ENCODE measurements around the gene TNFRSF6B.
"Not testable (repeated sequence)": the region's sequence is repeated elsewhere in the genome, so short reads cannot be mapped to it uniquely, and the experiment has no call there.

TNFRSF6B gene, protein sequence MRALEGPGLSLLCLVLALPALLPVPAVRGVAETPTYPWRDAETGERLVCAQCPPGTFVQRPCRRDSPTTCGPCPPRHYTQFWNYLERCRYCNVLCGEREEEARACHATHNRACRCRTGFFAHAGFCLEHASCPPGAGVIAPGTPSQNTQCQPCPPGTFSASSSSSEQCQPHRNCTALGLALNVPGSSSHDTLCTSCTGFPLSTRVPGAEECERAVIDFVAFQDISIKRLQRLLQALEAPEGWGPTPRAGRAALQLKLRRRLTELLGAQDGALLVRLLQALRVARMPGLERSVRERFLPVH

GRCh38 chr20:63696628-63697356 lies at the start of gene TNFRSF6B:
TNFRSF6B (plus strand) TSS chr20:63696652; CDS start chr20:63696768, 116 bp downstream.
- no peak for DNase-seq (ENCODE audit: low read depth in 1 of 2, low spot score in 1 of 2)

DNA sequence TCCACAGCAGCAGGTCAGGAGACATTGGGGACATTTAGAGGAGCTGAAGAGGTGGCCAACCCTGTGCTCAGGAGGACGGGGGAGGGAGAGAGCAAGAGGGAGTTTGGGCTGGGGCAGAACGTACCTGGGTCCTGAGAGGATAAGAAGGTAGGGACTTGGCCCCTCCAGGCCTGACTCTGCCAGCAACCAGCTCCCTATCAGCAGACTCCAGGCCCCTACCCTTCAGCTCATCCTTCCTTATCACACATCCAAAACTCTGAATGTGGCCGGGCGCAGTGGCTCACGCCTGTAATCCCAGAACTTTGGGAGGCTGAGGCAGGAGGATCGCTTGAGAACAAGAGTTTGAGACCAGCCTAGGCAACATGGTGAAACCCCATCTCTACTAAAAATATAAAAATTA lies 48.3 kb upstream of the TNFRSF6B start:
- DNase-seq (ENCODE audit: low read depth in 1 of 2, low spot score in 1 of 2) = no peak

DNA sequence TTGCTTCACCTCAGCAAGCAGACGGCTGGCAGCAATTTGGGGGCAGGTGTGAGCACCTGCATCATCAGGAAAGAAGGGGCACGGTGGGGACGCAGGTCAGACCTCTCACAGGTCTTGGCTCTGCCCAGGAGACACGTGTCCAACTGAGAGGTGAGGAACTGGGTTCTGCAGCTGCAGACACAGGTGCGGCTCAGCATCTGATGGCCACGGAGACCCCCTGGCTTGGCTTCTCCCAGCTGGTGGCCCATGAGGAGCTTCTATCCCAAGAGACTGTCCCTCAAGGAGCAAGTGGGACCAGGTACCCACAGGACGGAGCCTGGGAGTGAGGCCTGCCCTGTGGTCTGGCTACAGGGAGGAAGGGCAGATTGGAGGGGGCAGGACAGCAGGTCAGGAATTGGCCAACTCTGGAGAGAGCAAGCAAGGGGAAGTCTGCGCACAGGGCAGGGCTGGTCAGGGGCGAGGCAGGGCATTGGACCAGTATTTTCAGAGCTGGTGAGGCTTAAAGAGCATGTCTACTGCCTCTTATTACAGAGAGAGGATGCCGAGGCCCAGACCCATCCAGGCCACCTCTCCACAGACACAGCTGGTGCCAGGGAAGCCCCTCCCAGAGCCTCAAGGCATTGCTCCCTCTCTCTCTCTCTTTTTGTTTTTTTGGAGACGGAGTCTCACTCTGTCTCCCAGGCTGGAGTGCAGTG lies 47.4 kb upstream of the TNFRSF6B start:
- no peak for DNase-seq (ENCODE audit: low read depth in 1 of 2, low spot score in 1 of 2)

DNA sequence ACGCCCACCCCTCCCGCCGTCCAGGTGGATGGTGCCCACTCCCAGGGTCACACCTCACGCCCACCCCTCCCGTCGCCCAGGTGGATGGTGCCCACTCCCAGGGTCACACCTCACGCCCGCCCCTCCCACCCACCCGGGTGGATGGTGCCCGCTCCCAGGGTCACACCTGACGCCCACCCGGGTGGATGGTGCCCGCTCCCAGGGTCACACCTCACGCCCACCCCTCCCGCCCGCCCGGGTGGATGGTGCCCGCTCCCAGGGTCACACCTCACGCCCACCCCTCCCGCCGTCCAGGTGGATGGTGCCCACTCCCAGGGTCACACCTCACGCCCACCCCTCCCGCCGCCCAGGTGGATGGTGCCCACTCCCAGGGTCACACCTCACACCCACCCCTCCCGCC lies 46.0 kb upstream of the TNFRSF6B start:
- not testable (repeated sequence) for DNase-seq (ENCODE audit: low read depth in 1 of 2, low spot score in 1 of 2)

DNA sequence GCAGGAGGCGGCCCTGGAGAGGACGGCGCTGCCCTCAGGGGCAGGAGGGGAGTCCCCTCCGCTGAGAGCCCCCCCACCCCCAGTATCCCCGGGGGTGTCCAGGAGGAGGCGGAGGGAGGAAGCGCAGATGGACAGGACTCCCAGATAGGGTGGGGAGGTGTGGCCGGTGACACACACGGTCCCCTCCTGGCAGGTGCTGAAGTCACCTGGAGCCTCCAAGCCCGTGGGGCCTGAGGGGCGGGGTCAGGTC lies 44.6 kb upstream of the TNFRSF6B start:
- no peak for DNase-seq (ENCODE audit: low read depth in 1 of 2, low spot score in 1 of 2)

DNA sequence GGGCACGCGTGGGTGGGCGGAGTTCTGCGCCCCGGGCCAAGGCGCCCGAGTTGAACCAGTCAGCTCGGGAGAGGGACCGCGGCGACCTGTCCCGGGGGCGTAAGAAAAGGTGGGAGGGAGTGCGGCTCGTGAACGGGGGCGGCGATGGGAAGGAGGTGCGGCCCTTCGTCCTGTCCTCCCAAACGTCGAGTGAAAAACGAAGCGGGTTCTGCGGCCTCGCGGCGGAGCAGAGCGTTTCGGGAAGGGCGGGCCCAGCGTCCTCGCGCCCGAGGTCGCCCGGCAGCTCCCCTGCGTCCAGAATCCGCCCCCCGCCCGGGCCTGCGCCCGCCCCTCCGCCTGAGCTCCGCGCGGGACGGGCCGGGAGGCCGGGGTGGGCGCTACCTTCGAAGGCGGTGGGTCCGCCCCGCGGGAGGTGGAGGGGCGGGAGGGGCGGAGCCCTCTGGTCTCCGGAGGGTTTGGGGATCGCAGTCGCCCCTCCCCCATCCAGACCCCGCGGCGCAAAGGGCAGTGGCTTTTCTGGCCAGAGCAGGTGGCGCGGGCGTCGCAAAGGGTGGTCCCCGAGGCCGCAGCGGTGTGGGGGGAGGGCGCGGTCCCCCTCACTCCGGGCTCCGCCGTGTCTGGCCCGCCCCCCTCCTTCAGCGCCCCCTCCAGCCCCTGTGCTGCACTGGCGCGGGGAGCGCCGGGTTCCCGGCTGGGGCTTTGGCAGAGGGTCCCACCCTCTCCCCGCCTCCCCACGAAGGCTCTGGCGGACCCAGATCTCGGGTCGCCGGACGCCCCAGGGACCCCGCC lies 44.1 kb upstream of the TNFRSF6B start:
- DNase-seq (ENCODE audit: low read depth in 1 of 2, low spot score in 1 of 2) = no peak

- DNase-seq (ENCODE audit: low read depth in 1 of 2, low spot score in 1 of 2) = peak; percentile 43 to 46
Measured at GRCh38 chr20:63653041-63653973, 43.1 kb upstream of the TNFRSF6B start, which contains the start of gene STMN3. STMN3 (minus strand) TSS chr20:63653424; CDS start chr20:63653345, 79 bp downstream.

DNA sequence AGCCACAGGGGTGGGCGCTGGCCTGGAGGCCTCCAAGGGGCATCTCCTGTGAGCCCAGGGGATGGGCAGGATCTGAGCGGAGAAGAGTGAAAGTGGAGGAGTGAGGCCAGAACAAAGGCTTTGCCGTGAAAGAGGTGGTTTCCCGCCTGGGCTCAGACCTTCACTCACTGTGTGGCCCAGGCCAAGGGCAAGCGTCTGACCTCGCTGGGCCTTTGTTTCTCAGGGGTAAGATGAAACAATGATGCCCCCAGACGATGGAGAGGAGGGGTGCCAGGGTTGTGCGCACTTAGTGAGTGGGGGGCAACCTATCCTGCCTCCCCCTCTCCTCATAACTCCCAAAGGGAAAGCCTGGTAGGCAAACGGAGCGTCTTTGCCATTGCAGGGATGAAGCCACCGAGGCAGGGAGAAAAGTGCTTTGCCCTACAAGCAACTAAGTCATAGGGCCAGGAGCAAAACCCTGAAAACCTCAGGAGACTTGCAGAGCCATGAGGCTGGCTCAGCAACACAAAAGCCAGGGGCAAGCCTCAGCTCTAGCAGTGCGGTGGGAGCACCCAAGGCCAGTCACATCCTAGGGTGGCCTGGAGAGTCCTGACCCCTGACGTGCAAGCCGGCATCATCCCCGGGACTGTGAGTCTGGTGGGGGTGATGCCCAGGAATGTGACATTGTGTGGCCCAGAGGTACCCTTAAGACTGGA lies 42.3 kb upstream of the TNFRSF6B start:
- DNase-seq (ENCODE audit: low read depth in 1 of 2, low spot score in 1 of 2) = no peak

- no peak for DNase-seq (ENCODE audit: low read depth in 1 of 2, low spot score in 1 of 2)
Measured at GRCh38 chr20:63655249-63655648, 41.2 kb upstream of the TNFRSF6B start.

DNA sequence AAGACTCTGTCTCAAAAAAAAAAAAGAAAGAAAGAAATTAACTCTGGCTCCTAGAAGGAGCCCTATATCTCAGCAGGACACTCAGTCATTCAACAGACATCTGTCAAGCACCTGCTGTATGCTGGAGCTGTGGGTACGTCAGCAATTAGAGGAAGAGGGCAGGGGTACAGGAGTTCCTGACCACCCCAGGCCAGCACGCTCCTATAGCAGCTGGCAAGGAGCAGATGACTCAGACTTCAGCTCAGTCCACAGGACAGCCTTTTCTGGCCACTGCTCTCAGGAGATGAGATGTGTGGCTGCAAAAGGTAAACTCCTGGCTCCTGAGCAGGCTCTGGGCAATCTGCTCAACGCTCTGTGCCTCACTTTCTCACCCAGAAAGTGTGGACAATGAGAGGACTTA lies 40.0 kb upstream of the TNFRSF6B start:
- no peak for DNase-seq (ENCODE audit: low read depth in 1 of 2, low spot score in 1 of 2)

DNA sequence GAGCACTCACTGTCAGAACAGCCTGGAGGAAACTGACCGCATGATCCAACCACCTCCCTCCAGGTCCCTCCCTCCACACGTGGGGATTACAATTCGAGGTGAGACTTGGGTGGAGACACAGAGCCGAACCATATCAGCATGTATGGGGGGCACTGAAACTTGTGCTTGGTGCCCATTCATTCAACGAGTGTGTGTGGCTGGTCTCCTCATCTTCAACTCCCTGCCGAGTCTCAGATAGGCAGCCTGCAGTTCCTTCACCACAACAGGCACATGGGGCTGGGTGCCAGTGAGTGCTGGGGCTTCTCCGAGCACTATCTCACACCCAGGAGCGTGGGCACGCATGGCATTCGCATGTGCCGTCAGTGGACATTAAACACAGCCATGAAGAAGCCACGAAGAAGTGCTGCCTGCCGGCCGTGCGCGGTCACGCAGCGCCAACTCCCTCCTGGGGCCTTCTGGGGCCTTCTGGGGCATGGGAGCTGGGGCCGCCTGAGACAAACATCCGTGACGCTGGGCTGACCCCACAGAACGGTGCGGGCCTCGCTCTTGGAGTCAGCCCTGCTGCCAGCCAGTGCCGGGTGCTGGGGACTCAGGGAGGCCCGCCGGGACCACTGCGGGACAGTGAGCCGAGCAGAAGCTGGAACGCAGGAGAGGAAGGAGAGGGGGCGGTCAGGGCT lies 39.1 kb upstream of the TNFRSF6B start:
- no peak for DNase-seq (ENCODE audit: low read depth in 1 of 2, low spot score in 1 of 2)

- DNase-seq (ENCODE audit: low read depth in 1 of 2, low spot score in 1 of 2) = peak; percentile 81 to 84
Measured at GRCh38 chr20:63657937-63658748, 38.3 kb upstream of the TNFRSF6B start, which contains the start of gene RTEL1. RTEL1 (plus strand) TSS chr20:63658312; CDS start chr20:63659403, 1,091 bp downstream.

GRCh38 chr20:63658749-63659187 lies 37.7 kb upstream of the TNFRSF6B start:
- DNase-seq (ENCODE audit: low read depth in 1 of 2, low spot score in 1 of 2) = no peak

DNA sequence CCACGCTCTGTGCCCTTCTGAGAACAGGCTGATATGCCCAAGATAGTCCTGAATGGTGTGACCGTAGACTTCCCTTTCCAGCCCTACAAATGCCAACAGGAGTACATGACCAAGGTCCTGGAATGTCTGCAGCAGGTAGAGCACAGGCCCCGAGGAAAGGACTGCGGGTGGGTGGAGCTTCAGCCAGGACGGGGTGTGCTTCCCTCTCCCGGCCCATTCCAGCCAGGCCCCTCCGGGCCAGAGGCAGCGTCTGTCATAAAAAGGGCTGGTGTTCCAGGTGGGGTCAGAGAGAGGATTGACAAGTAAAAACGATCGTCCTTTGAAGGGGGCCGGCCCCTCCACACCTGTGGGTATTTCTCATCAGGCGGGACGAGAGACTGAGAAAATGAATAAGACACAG lies 37.1 kb upstream of the TNFRSF6B start:
- no peak for DNase-seq (ENCODE audit: low read depth in 1 of 2, low spot score in 1 of 2)

- not testable (repeated sequence) for DNase-seq (ENCODE audit: low read depth in 1 of 2, low spot score in 1 of 2)
Measured at GRCh38 chr20:63660174-63660573, 36.3 kb upstream of the TNFRSF6B start.

GRCh38 chr20:63660622-63661021 lies 35.8 kb upstream of the TNFRSF6B start:
- DNase-seq (ENCODE audit: low read depth in 1 of 2, low spot score in 1 of 2) = no peak

- DNase-seq (ENCODE audit: low read depth in 1 of 2, low spot score in 1 of 2) = no peak
Measured at GRCh38 chr20:63661108-63661507, 35.3 kb upstream of the TNFRSF6B start.

Measured in activated T-helper 1 cell treated with anti-CD3 and anti-CD28 coated beads, Interleukin-2, amount 50 U/mL, for 16 hours (primary cell).